ENCODE measurements around the gene ABCC1.
A peak's percentile ranks its signal among the peaks of the same experiment; 100 is the strongest.
"Not testable (repeated sequence)": the region's sequence is repeated elsewhere in the genome, so short reads cannot be mapped to it uniquely, and the experiment has no call there.

ABCC1 gene

GRCh38 chr16:16176328-16176727, 226.9 kb downstream of the ABCC1 start:
- H3K4me3 ChIP-seq (ENCODE audit: low read depth, low read length) = no peak overlapping the region
- DNase-seq (ENCODE audit: low read depth) = no peak
- no peak for TF ChIP-seq CTCF (IDR thresholded peaks at IDR 0.05; ENCODE audit: low read depth, low read length, missing control alignments)

- no peak overlapping the region for H3K4me3 ChIP-seq (ENCODE audit: low read depth, low read length)
- DNase-seq (ENCODE audit: low read depth) = no peak
- no peak for TF ChIP-seq CTCF (IDR thresholded peaks at IDR 0.05; ENCODE audit: low read depth, low read length, missing control alignments)
These were observed 229.2 kb downstream of the ABCC1 start for GRCh38 chr16:16178455-16179162.

GRCh38 chr16:16181748-16182147, 232.3 kb downstream of the ABCC1 start:
- not testable (repeated sequence) for DNase-seq (ENCODE audit: low read depth); H3K4me3 ChIP-seq (ENCODE audit: low read depth, low read length)

GRCh38 chr16:16182918-16183317, 233.5 kb downstream of the ABCC1 start:
- no peak for TF ChIP-seq CTCF (IDR thresholded peaks at IDR 0.05; ENCODE audit: low read depth, low read length, missing control alignments)
- DNase-seq (ENCODE audit: low read depth) = no peak

GRCh38 chr16:16183562-16183961, 234.1 kb downstream of the ABCC1 start:
- no peak overlapping the region for H3K4me3 ChIP-seq (ENCODE audit: low read depth, low read length)
- peak; percentile 41 for TF ChIP-seq CTCF (IDR thresholded peaks at IDR 0.05; ENCODE audit: low read depth, low read length, missing control alignments)
- no peak for DNase-seq (ENCODE audit: low read depth)

More at GRCh38 chr16:16182918-16183317, 233.5 kb downstream of the ABCC1 start:
- no peak overlapping the region for H3K4me3 ChIP-seq (ENCODE audit: low read depth, low read length)

GRCh38 chr16:16184594-16184993, 235.2 kb downstream of the ABCC1 start:
- TF ChIP-seq CTCF (IDR thresholded peaks at IDR 0.05; ENCODE audit: low read depth, low read length, missing control alignments) = no peak
- no peak for DNase-seq (ENCODE audit: low read depth)
- no peak overlapping the region for H3K4me3 ChIP-seq (ENCODE audit: low read depth, low read length)

- no peak overlapping the region for H3K4me3 ChIP-seq (ENCODE audit: low read depth, low read length)
- DNase-seq (ENCODE audit: low read depth) = no peak
- no peak for TF ChIP-seq CTCF (IDR thresholded peaks at IDR 0.05; ENCODE audit: low read depth, low read length, missing control alignments)
These were observed 235.7 kb downstream of the ABCC1 start for GRCh38 chr16:16185095-16185494.
